Renal cortex interstitium (tissue), 15 donors: ENCODE data around the gene BTBD18. TPM values are rescaled to one million over a fixed set of nuclear protein-coding genes. Genes with fewer than 3 reads are reported as not detected.
A peak's percentile ranks its signal among the peaks of the same experiment; 100 is the strongest.

Source experiments
- DNase-seq, 11 donors: peaks; one replicate each; pipeline ENCODE4 v3.0.0-alpha.2; 2013; ENCODE audit warnings: low read depth in 9 of 11, low spot score in 4 of 11; ENCODE audit errors: extremely low read depth in 1 of 11
- long read RNA-seq, 16 experiments: transcript quantifications; one replicate each; lab custom pipeline, GENCODE V29; 2026
- polyA plus RNA-seq, 3 donors: library from polyadenylated mRNA; unstranded; fragments of 120-200 nt; gene quantifications; one replicate each; pipeline ENCODE4 v1.2.1, GENCODE V29; 2013; ENCODE audit not compliant: insufficient read length in 3 of 3

Gene BTBD18
- under 1 TPM; 0.13 to 0.25 (median 0.15) TPM for polyA plus RNA-seq
- long read RNA-seq, donor 1 = 0 reads
- long read RNA-seq, donor 2 = 0 reads
- long read RNA-seq, donor 3 = 0 reads
- long read RNA-seq, donor 4 = 0 reads
- long read RNA-seq, donor 5 = 0 reads
- long read RNA-seq, donor 6 = 0 reads
- long read RNA-seq, donor 7 = 0 reads
- long read RNA-seq, donor 8 = 0 reads
- long read RNA-seq, donor 9 = 0 reads
- long read RNA-seq, donor 10, partial matches to known transcripts = 13 of 13 reads
- long read RNA-seq, donor 10, other reads (novel, unspliced or antisense) = 0 of 13 reads
- long read RNA-seq, donor 11 = 0 reads
- long read RNA-seq, donor 12 = 0 reads
- long read RNA-seq, donor 13 = 0 reads
- long read RNA-seq, donor 14 = 0 reads
- long read RNA-seq, donor 15 = 0 reads
- long read RNA-seq, donor 16 = 0 reads

- DNase-seq = no peak
Measured at GRCh38 chr11:57751676-57752253, at the start of gene BTBD18. TSS of gene BTBD18 (minus strand) at chr11:57751819. CDS start at chr11:57751188, 631 bp downstream.

- DNase-seq = no peak
Measured at GRCh38 chr11:57801183-57801485, 49.5 kb upstream of the BTBD18 start.

GRCh38 chr11:57800444-57801182 is 49.0 kb upstream of the BTBD18 start:
- DNase-seq = peak in 4 of 11 donors; percentile 48 to 67 (median 58)

GRCh38 chr11:57798905-57799559 is 47.4 kb upstream of the BTBD18 start:
- DNase-seq = no peak

- DNase-seq = no peak
Measured at GRCh38 chr11:57793351-57794115, 41.9 kb upstream of the BTBD18 start.

- DNase-seq = no peak
Measured at GRCh38 chr11:57792870-57793269, 41.3 kb upstream of the BTBD18 start.

GRCh38 chr11:57792060-57792541 is 40.5 kb upstream of the BTBD18 start:
- no peak for DNase-seq

GRCh38 chr11:57791321-57792059 is 39.9 kb upstream of the BTBD18 start:
- DNase-seq = no peak

- DNase-seq = no peak
Measured at GRCh38 chr11:57788703-57789088, 37.1 kb upstream of the BTBD18 start.

- no peak for DNase-seq
Measured at GRCh38 chr11:57787920-57788702, 36.5 kb upstream of the BTBD18 start.

GRCh38 chr11:57787006-57787604 is 35.5 kb upstream of the BTBD18 start:
- DNase-seq = no peak

- no peak for DNase-seq
Measured at GRCh38 chr11:57786436-57786835, 34.8 kb upstream of the BTBD18 start.

- DNase-seq = no peak
Measured at GRCh38 chr11:57785072-57785471, 33.5 kb upstream of the BTBD18 start.

GRCh38 chr11:57781529-57781943 is 29.9 kb upstream of the BTBD18 start:
- peak in 1 of 11 donors; percentile 63 for DNase-seq

- DNase-seq = no peak
Measured at GRCh38 chr11:57779276-57779675, 27.7 kb upstream of the BTBD18 start.

GRCh38 chr11:57778318-57779037 is 26.9 kb upstream of the BTBD18 start:
- peak; percentile 86 to 99 (median 96) for DNase-seq
